Uterus (tissue), 4 donors: Measurements from ENCODE around the gene RELT. TPM values are rescaled to one million over a fixed set of nuclear protein-coding genes. Genes with fewer than 3 reads are reported as not detected.

ENCODE experiments used
- DNase-seq, 2 donors: peaks; one replicate each; pipeline ENCODE4 v3.0.0-alpha.2; 2019 to 2020
- H3K27ac ChIP-seq, 2 donors: fragments of 200-600 bp; sonication (generic); 1 replicate in 1 of 2; 2 replicates in 1 of 2; pipeline ENCODE4 v1.5.1; 2016 to 2018
- H3K27me3 ChIP-seq, 2 donors: fragments of 200-600 bp; sonication (generic); one replicate each; pipeline ENCODE4 v1.5.1; 2018 to 2019; ENCODE audit warnings: control low read depth in 1 of 2
- H3K36me3 ChIP-seq, 2 donors: fragments of 200-600 bp; sonication (generic); one replicate each; pipeline ENCODE4 v1.5.1; 2019; ENCODE audit warnings: control low read depth in 1 of 2
- H3K4me1 ChIP-seq, 2 donors: fragments of 200-600 bp; sonication (generic); one replicate each; pipeline ENCODE4 v1.5.1; 2018 to 2019; ENCODE audit warnings: control low read depth in 1 of 2
- H3K4me3 ChIP-seq, 2 donors: fragments of 200-600 bp; sonication (generic); 1 replicate in 1 of 2; 2 replicates in 1 of 2; pipeline ENCODE4 v1.5.1; 2018 to 2019; ENCODE audit warnings: mild to moderate bottlenecking in 1 of 2
- H3K9me3 ChIP-seq, 2 donors: fragments of 200-600 bp; sonication (generic); one replicate each; pipeline ENCODE4 v1.5.1; 2019; ENCODE audit warnings: control low read depth in 1 of 2
- POLR2A ChIP-seq, 2 donors: fragments of 450-650 bp; IDR thresholded peaks; one replicate each; pipeline ENCODE4 v1.6.1; 2016; ENCODE audit warnings: antibody characterized with exemption in 2 of 2, mild to moderate bottlenecking in 1 of 2, moderate library complexity in 1 of 2
- intact Hi-C: fragments of 100-400 bp; cut with DNase I; formaldehyde crosslinking; loops from one replicate; pipeline ENCODE4 v1.15.1; 2023; ENCODE audit warnings: low total_unique reads
- total RNA-seq, 4 donors: library from RNA; depleted of rRNA in 3 of 4; stranded (reverse); fragments of >200 nt in 3 of 4; gene quantifications; one replicate each; pipeline versions ENCODE4 v1.1.0 to v1.2.4, GENCODE V29; 2014 to 2023
- TF ChIP-seq, protein P1 (sequence below), 4 experiments: fragments of 200-600 bp in 2 of 4; fragments of 450-650 bp in 2 of 4; sonication (generic) in 2 of 4; IDR thresholded peaks; one replicate each; pipeline ENCODE4 v1.5.1; 2016 to 2019; ENCODE audit warnings: antibody characterized with exemption in 4 of 4, mild to moderate bottlenecking in 2 of 4, moderate library complexity in 1 of 4
- donor health status: DM: yes; HTN: yes; CAD: no.

RELT gene
- total RNA-seq, 4 donors from 2014 or later, result 0.29 to 5.8 (median 3.3) TPM; not detected in 1

DNA sequence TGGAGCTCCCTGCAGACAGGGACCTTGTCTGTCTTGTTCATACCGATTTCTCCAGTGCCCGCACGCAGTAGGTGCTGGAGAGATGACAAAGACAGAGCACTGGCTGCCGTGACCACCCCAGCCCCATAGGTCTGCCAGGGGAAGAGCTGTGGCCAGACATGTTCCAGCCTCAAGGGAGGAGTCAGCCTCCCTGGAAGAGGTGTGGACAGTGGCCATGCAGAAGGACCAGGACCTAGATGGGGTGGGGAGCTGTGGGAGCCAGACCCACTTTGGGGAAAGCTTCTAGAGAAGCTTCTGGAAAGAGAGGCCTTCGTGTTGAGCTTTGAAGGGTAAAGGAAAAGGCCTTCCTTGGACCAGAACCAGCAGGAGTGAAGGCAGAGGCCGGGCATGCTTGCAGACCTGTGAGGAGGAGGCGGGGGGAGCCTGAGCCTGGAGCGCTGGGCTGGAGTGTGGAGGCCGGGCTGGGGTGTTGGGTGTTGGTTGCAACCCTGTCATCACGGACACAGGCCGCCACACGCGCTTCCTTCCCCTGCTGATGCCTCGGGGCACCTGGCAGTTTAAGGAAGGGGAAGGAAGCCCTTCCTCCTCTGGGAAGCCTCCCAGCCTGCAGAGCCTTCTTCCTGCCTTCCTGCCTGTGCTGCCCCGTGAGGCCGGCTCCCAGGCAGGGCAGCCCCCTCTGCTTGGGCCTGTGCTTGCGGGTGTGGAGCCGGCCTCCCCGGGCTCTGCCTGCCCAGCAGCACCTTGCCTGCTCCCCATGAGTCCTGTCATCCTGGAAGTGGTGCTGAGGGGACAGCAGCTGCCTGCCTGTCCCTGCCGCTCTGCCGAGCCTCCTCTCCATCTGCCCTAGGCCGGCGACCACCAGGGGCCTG lies 12.3 kb downstream of the RELT start:
- intact Hi-C loops, result no loop called here
- Histone ChIP-seq H3K27me3 (no peaks in the 10 kb centered on the region), H3K27ac (no peak overlapping the region), H3K4me3 (no peak overlapping the region), H3K36me3 (no peaks in the 10 kb centered on the region), H3K4me1 (no peaks in the 10 kb centered on the region), H3K9me3 (no peaks in the 10 kb centered on the region)
- TF ChIP-seq, protein P1, sequence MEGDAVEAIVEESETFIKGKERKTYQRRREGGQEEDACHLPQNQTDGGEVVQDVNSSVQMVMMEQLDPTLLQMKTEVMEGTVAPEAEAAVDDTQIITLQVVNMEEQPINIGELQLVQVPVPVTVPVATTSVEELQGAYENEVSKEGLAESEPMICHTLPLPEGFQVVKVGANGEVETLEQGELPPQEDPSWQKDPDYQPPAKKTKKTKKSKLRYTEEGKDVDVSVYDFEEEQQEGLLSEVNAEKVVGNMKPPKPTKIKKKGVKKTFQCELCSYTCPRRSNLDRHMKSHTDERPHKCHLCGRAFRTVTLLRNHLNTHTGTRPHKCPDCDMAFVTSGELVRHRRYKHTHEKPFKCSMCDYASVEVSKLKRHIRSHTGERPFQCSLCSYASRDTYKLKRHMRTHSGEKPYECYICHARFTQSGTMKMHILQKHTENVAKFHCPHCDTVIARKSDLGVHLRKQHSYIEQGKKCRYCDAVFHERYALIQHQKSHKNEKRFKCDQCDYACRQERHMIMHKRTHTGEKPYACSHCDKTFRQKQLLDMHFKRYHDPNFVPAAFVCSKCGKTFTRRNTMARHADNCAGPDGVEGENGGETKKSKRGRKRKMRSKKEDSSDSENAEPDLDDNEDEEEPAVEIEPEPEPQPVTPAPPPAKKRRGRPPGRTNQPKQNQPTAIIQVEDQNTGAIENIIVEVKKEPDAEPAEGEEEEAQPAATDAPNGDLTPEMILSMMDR (IDR thresholded peaks at IDR 0.05), result no peak
- TF ChIP-seq POLR2A (IDR thresholded peaks at IDR 0.05), result no peak
- no peak for DNase-seq

DNA sequence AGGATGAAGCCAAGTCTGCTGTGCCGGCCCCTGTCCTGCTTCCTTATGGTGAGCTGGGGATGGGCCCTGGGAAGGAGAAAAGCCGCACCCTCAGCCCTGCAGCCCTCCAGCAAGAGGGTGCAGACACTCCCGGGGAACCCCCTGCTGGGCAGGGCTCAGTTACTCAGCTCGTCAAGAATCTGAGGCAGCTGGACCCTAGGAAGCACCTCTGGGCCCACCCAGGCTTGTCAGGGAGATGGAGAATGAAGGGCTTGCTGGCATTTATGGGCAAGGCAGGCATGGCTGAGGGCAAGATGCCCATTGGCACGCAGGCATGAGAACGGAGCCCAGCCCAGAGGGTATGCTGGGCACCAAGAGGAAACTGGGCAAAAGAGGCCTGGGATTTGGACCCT lies 12.9 kb downstream of the RELT start:
- Histone ChIP-seq H3K36me3 (no peaks in the 10 kb centered on the region), H3K4me1 (no peaks in the 10 kb centered on the region), H3K9me3 (no peaks in the 10 kb centered on the region), H3K4me3 (no peak overlapping the region), H3K27ac (no peak overlapping the region), H3K27me3 (no peaks in the 10 kb centered on the region)
- DNase-seq, result no peak
- intact Hi-C loops, result no loop called here
- TF ChIP-seq POLR2A (IDR thresholded peaks at IDR 0.05), result no peak
- TF ChIP-seq, protein P1 (IDR thresholded peaks at IDR 0.05), result no peak

DNA sequence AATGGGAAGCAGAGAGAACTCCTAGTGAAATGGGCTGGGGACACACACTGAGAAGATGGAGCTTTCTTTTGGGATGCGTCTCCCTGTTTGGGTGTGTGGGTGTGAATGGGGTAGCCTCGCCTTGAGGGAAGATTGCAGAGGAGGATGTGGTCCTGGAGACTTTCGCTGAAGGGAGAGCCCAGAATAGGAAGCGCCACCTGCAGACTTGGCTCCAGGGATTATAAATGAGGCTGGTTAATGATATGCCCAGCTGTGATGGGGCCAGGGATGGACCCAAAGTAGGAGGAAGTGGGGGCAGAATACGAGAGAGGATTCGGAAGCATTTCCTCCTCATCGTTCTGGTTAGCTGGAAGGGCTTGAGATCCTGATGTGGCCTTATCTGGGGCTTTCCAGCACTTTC lies 13.7 kb downstream of the RELT start:
- Histone ChIP-seq H3K27me3 (no peaks in the 10 kb centered on the region), H3K27ac (no peak overlapping the region), H3K36me3 (no peaks in the 10 kb centered on the region), H3K4me1 (no peaks in the 10 kb centered on the region), H3K4me3 (no peak overlapping the region), H3K9me3 (no peaks in the 10 kb centered on the region)
- no peak for TF ChIP-seq POLR2A (IDR thresholded peaks at IDR 0.05)
- TF ChIP-seq, protein P1 (IDR thresholded peaks at IDR 0.05), result no peak
- no peak for DNase-seq
- intact Hi-C loops, result loop anchor here (5.0 kb wide), 1 partner anchor 43 kb away; no protein-coding TSS in a partner anchor

DNA sequence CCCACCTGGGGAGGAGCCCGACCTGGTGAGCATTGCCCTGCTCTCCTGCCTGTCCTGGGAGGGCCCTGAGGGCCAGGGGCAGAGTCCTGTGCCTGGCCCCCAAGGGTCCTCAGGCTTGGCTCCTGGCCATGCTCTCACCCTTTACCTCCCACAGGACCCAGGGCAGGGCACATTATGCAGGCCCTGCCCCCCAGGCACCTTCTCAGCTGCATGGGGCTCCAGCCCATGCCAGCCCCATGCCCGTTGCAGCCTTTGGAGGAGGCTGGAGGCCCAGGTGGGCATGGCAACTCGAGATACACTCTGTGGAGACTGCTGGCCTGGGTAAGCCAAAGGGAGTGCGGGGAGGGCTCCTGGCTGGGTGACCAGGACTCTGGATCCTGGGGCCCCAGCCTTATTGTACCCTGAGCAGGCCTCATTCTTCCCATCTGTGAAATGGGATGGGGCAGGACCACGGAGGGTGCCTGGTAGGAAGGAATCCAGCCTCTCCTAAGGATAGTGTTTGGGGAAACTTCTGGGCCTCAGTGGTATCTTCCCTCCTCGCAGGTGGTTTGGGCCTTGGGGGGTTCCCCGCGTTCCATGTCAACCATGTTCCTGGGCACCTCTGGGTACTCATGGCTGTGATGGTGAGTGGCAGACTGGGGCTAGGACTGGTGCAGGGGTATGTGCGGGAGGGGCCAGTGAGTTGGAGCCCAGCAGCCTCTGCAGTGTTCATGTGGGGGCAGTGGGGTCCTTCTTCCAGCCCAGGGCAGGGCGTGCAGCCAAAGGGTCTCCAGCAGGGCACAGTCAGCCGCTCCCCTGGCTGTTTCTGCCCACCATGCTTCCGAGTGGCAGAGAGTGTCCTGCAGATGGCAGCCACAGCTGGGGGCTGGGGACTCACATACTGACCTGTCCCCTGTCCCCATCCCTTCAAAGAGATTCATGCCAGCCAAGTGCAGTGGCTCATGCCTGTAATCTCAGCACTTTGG lies 14.7 kb downstream of the RELT start:
- Histone ChIP-seq H3K4me3 (no peak overlapping the region), H3K36me3 (no peaks in the 10 kb centered on the region), H3K4me1 (no peaks in the 10 kb centered on the region), H3K9me3 (no peaks in the 10 kb centered on the region), H3K27ac (no peak overlapping the region), H3K27me3 (no peaks in the 10 kb centered on the region)
- TF ChIP-seq, protein P1 (IDR thresholded peaks at IDR 0.05), result no peak
- TF ChIP-seq POLR2A (IDR thresholded peaks at IDR 0.05), result no peak
- no peak for DNase-seq
- intact Hi-C loops, result loop anchor here (5.0 kb wide), 1 partner anchor 44 kb away; no protein-coding TSS in a partner anchor
